ENCODE results near the gene RAP1GDS1.
"Not testable (repeated sequence)": the region's sequence is repeated elsewhere in the genome, so short reads cannot be mapped to it uniquely, and the experiment has no call there.

Gene RAP1GDS1

GRCh38 chr4:98359646-98360045 lies 98.5 kb downstream of the RAP1GDS1 start:
- TF ChIP-seq CTCF (conservative IDR thresholded peaks at IDR 0.05; ENCODE audit: low read depth, low read length) = no peak
- H3K36me3 ChIP-seq (ENCODE audit: insufficient read depth) = no peaks in the 10 kb centered on the region
- no peaks in the 10 kb centered on the region; the same call in 1 of the 2 replicates for H4K20me1 ChIP-seq (ENCODE audit: insufficient read depth)
- H3K79me2 ChIP-seq (ENCODE audit: insufficient read depth, low read depth) = no peaks in the 10 kb centered on the region
- no peak overlapping the region for H3K9ac ChIP-seq
- H3K4me3 ChIP-seq (IDR thresholded peaks at IDR 0.05; ENCODE audit: insufficient read depth, low read depth, low read length) = no peak overlapping the region
- no peak overlapping the region for H3K4me2 ChIP-seq
- H3K27me3 ChIP-seq (ENCODE audit: insufficient read depth, low read depth) = no peaks in the 10 kb centered on the region
- no peaks in the 10 kb centered on the region for H3K4me1 ChIP-seq (ENCODE audit: low read depth, poor library complexity, severe bottlenecking)
- no peak overlapping the region for H3K27ac ChIP-seq
- no peak overlapping the region for H2AFZ ChIP-seq (ENCODE audit: low read depth)

- Histone ChIP-seq H3K79me2 (ENCODE audit: insufficient read depth, low read depth) (no peaks in the 10 kb centered on the region), H3K4me2 (no peak overlapping the region), H3K27ac (no peak overlapping the region), H3K4me1 (ENCODE audit: low read depth, poor library complexity, severe bottlenecking) (no peaks in the 10 kb centered on the region), H3K4me3 (IDR thresholded peaks at IDR 0.05; ENCODE audit: insufficient read depth, low read depth, low read length) (no peak overlapping the region), H2AFZ (ENCODE audit: low read depth) (no peak overlapping the region), H3K9ac (no peak overlapping the region), H3K36me3 (ENCODE audit: insufficient read depth) (no peaks in the 10 kb centered on the region), H3K27me3 (ENCODE audit: insufficient read depth, low read depth) (no peaks in the 10 kb centered on the region), H4K20me1 (ENCODE audit: insufficient read depth) (no peaks in the 10 kb centered on the region; the same call in 1 of the 2 replicates)
- TF ChIP-seq CTCF (conservative IDR thresholded peaks at IDR 0.05; ENCODE audit: low read depth, low read length) = no peak
Observed at GRCh38 chr4:98363431-98363830, 102.2 kb downstream of the RAP1GDS1 start.

GRCh38 chr4:98366275-98366674 lies 105.1 kb downstream of the RAP1GDS1 start:
- not testable (repeated sequence) for H3K4me3 ChIP-seq (IDR thresholded peaks at IDR 0.05; ENCODE audit: insufficient read depth, low read depth, low read length); H3K27ac ChIP-seq; H3K79me2 ChIP-seq (ENCODE audit: insufficient read depth, low read depth); H3K27me3 ChIP-seq (ENCODE audit: insufficient read depth, low read depth); H3K36me3 ChIP-seq (ENCODE audit: insufficient read depth); H3K9ac ChIP-seq; H3K4me1 ChIP-seq (ENCODE audit: low read depth, poor library complexity, severe bottlenecking); H4K20me1 ChIP-seq (ENCODE audit: insufficient read depth); H3K4me2 ChIP-seq; H2AFZ ChIP-seq (ENCODE audit: low read depth)

- not testable (repeated sequence) for H2AFZ ChIP-seq (ENCODE audit: low read depth); H3K4me2 ChIP-seq; H3K9ac ChIP-seq; H4K20me1 ChIP-seq (ENCODE audit: insufficient read depth); H3K27ac ChIP-seq; H3K27me3 ChIP-seq (ENCODE audit: insufficient read depth, low read depth); H3K36me3 ChIP-seq (ENCODE audit: insufficient read depth); H3K4me1 ChIP-seq (ENCODE audit: low read depth, poor library complexity, severe bottlenecking); H3K79me2 ChIP-seq (ENCODE audit: insufficient read depth, low read depth); H3K4me3 ChIP-seq (IDR thresholded peaks at IDR 0.05; ENCODE audit: insufficient read depth, low read depth, low read length)
Observed at GRCh38 chr4:98368000-98368399, 106.8 kb downstream of the RAP1GDS1 start.

GRCh38 chr4:98369322-98369721 lies 108.1 kb downstream of the RAP1GDS1 start:
- Histone ChIP-seq H3K4me2 (no peak overlapping the region), H2AFZ (ENCODE audit: low read depth) (no peak overlapping the region), H3K4me3 (IDR thresholded peaks at IDR 0.05; ENCODE audit: insufficient read depth, low read depth, low read length) (no peak overlapping the region), H3K4me1 (ENCODE audit: low read depth, poor library complexity, severe bottlenecking) (no peaks in the 10 kb centered on the region), H3K27me3 (ENCODE audit: insufficient read depth, low read depth) (no peaks in the 10 kb centered on the region), H3K9ac (no peak overlapping the region), H4K20me1 (ENCODE audit: insufficient read depth) (no peaks in the 10 kb centered on the region), H3K36me3 (ENCODE audit: insufficient read depth) (no peaks in the 10 kb centered on the region), H3K79me2 (ENCODE audit: insufficient read depth, low read depth) (no peaks in the 10 kb centered on the region), H3K27ac (no peak overlapping the region)
- TF ChIP-seq CTCF (conservative IDR thresholded peaks at IDR 0.05; ENCODE audit: low read depth, low read length) = no peak

Measured in KMS-11 (cell line).